Hypothalamus (tissue), 51 donors: ENCODE data around the gene GPHN.
"Not testable (repeated sequence)": the region's sequence is repeated elsewhere in the genome, so short reads cannot be mapped to it uniquely, and the experiment has no call there.

Experiments used
- DNase-seq, 51 donors: peaks; one replicate each; lab custom pipeline; 2025; lab: John Stamatoyannopoulos, UW

Gene GPHN

DNA sequence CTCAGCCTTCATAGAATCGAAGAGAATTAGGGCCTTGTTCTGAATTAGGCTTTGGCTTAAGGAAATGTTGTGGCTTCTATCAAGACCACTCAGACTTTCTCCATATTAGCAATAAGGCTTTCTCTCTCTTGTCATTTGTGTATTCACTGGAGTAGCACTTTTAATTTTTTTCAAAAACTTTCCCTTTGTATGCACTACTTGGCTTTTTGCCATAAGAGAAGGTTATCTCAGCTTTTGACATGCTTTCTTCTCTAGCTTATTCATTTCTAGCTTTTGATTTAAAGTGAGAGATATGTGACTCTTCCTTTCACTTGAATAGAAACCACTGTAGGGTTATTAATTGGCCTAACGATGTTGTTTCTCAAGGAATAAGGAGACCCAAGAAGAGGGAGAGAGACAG, 244.2 kb downstream of the GPHN start:
- DNase-seq, result no peak

GRCh38 chr14:66758031-66758613, 250.2 kb downstream of the GPHN start:
- DNase-seq, result no peak

DNA sequence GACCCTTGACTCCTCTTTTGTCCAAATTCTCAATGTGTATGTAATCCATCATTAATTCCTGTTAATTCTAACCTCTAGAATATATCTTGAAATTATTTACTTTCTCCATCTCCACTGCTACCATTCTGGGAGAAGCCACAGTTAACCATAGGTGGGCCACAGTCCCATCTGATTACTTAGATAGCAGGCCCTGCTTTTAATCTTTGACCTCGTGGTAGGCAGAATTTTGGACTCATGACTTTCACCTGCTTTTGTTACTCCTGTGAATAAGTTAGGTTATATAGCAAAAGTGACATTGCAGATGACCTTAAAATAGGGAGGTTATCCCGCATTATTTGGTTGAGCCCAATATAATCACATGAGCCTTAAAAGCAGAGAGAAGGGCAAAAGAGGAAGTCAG, 264.2 kb downstream of the GPHN start:
- DNase-seq, result no peak

DNA sequence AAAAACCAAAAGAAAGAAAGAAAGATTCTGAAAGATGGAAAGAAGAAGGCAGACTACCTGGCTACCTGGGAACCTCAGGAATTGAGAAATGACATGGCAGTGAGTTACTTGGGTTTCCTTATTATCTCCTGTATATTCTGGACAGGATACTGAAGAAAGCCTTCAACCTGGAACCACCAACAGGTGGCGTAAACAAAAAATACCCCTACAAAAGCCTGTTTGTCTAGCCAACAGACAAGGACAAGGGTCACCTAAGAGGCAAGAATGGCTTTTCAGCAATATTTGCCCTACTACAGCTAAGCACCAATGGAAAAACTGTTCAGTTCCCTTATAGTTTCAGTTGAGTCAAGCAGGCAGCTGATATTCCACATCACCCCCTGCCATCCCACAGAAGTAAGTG, 274.9 kb downstream of the GPHN start:
- no peak for DNase-seq

GRCh38 chr14:66790101-66790500, 282.2 kb downstream of the GPHN start:
- DNase-seq, result no peak

- no peak for DNase-seq
These were observed 295.0 kb downstream of the GPHN start for GRCh38 chr14:66802962-66803361.

GRCh38 chr14:66804141-66804540, 296.2 kb downstream of the GPHN start:
- DNase-seq, result no peak

- no peak for DNase-seq
These were observed 305.7 kb downstream of the GPHN start for GRCh38 chr14:66813636-66814035.

DNA sequence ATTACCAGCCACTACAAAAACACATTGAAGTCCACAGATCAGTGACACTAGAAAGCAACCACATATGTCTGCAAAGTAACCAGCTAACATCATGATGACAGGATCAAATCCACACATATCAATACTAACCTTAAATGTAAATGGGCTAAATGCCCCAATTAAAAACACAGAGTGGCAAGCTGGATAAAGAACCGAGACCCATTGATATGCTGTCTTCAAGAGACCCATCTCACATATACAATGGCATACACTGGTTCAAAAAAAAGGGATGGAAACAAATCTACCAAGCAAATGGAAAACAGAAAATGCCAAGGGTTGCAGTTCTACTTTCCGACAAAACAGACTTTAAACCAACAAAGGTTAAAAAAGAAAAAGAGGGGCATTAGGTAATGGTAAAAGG, 307.7 kb downstream of the GPHN start:
- DNase-seq, result no peak

- peak in 2 of 51 donors; percentile 1 to 25 for DNase-seq
These were observed 316.3 kb downstream of the GPHN start for GRCh38 chr14:66824251-66824650.

DNA sequence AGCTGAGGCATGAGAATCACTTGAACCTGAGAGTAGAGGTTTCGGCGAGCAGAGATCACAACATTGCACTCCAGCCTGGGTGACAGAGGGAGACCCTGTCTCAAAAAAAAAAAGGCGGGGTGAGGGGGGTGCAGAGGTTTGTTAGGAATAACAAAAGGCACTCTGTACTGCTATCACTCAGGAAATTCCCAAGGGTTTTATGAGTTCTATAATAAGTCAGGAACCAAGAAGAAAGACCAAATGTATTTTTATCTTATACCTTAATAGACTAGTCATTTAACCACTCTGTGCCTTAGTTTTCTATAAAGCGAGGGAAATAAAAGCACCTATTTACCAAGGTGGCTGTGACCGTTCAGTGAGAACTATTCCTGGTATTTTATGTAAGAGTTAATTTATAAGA, 319.2 kb downstream of the GPHN start:
- no peak for DNase-seq

GRCh38 chr14:66831173-66831572, 323.2 kb downstream of the GPHN start:
- no peak for DNase-seq

GRCh38 chr14:66833816-66834215, 325.9 kb downstream of the GPHN start:
- DNase-seq, result no peak

- DNase-seq, result not testable (repeated sequence)
These were observed 329.5 kb downstream of the GPHN start for GRCh38 chr14:66837436-66837835.

GRCh38 chr14:66842911-66843512, 335.1 kb downstream of the GPHN start:
- DNase-seq, result peak in 2 of 51 donors; percentile 2 to 45

DNA sequence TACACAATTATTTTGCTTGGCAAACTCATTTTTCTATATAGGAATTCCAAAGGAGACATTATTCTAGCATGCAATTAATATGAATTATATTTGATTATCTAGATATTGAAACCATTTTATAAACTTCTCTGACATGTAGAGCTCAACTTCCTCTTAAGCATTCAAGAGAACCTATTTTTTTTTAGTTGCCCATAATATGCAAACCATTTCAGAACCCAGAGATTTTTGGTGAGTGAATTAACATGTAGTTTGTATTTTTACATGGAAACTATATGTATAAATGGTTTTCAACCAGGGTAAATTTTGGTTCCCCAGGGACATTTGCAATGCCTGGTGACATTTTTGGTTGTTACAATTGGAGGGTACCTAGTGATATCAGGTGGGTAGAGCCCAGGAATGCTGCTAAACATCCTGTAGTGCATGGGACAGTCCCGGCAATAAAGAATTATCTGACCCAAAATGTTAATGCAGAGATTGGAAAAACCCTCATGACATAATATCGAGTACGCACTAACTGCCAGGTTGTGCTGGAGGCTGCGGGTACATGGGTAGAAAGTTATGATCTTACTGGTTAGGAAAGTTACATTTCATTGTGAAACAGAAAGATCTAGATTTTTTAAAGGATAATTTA, 342.4 kb downstream of the GPHN start:
- no peak for DNase-seq

DNA sequence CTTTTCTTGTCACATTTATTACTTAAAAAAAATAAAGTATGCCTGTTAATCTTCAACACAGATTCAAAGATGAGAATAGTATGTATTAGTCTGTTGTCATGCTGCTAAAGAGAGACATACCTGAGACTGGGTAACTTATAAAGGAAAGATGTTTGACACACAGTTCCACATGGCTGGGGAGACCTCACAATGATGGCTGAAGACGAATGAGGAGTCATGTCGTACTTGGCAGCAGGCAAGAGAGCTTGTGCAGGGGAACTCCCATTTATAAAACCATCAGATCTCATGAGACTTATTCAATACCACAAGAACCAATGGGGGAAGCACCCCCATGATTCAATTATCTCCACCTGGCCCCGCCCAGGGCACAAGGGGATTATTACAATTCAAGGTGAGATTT, 345.4 kb downstream of the GPHN start:
- DNase-seq, result no peak

DNA sequence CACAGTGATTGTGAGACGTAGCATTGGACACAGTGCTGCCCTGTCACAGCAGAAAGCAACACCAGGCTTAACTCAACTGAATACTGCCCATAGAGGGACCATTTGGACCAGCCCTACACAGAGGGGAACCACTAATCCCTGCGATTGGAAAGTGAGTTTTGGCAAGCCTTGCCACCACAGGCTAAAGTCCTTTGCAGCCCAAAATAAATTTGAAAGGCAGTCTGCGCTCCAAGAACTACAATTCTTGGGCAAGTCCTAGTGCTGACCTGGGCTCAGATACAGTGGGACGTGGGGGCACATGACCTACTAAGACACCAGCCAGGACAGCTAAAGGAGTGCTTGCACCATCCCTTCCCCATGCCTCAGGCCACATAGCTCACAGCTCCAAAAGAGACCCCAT, 349.9 kb downstream of the GPHN start:
- DNase-seq, result no peak

DNA sequence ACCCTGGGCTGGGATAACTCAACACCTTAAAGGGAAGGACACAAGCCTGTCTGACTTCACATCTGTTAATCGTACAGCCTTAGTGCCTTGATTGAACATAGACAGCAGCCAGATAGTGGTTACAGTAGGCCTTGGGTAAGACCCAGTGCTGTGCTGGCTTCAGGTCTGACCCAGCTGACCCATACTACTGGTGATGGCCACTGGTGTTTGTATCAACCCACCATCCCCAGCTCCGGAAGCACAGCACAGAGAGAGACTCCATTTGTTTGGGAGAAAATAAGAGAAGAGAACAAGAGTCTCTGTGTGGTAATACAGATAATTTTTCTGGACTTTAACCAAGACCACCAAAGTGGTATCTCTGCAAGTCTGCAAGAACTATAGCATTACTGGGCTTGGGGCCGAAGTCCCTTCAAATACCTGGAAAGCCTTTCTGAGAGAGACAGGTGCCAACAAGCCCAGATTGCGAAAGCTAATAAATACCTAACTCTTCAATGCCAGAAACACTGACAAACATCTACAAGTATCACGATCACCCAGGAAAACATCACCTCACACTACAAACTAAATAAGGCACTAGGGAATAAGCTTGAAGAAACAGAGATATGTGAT, 351.2 kb downstream of the GPHN start:
- DNase-seq, result no peak

GRCh38 chr14:66881596-66881995, 373.6 kb downstream of the GPHN start:
- no peak for DNase-seq

DNA sequence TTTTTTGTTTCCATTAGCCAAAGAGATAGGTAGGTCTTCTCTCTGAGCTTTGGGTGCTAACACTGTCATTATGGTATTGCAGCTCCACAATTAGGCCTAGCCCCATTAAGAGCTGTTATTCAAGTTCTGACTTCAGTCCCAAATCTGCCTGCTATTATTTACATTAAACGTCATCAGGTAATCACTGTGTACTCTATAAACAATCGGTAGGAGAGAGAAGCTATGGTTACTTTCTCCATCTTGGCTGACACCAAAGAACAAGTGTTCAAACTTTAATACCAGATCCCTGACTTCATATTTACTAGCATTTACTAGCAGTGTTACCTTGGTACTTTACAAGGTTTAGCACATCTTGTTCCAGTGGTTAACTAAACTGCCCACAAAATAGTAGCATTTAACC, 376.2 kb downstream of the GPHN start:
- no peak for DNase-seq

- no peak for DNase-seq
These were observed 392.8 kb downstream of the GPHN start for GRCh38 chr14:66900719-66901118.
